Activated CD4-positive, alpha-beta T cell treated with anti-CD3 and anti-CD28 coated beads, Interleukin-2, amount 50 U/mL, for 1 hour (primary cell): ENCODE results near the gene EPPIN.
"Not testable (repeated sequence)": the region's sequence is repeated elsewhere in the genome, so short reads cannot be mapped to it uniquely, and the experiment has no call there.

Experiments
- DNase-seq: peaks from one replicate; pipeline ENCODE4 v3.0.0-alpha.2; 2020

EPPIN gene

GRCh38 chr20:45547206-45547770 is at the start of gene EPPIN:
Gene EPPIN, minus strand, starts transcription at chr20:45547401. Its CDS starts 44 bp downstream, at chr20:45547357.
- DNase-seq: no peak

DNA sequence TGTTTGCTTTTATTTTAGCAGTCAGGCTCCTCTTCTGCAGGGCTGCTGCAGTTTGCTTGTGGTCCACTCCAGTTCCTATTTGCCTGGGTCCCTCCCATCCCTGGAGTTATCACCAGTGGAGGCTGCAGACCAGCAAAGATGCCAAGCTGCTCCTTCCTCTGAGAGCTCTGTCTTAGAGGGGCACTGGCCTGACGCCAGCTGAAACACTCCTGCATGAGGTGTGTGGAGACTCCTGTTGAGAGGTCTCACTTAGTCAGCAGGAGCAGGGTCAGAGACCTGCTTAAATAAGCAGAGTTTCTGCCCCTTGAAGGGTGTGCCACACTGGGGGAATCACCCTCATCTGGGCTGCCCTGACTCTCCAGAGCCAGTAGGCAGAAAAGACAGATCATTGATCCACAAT is 48.0 kb upstream of the EPPIN start:
- DNase-seq: no peak

GRCh38 chr20:45593498-45593897 is 46.3 kb upstream of the EPPIN start:
- DNase-seq: no peak

GRCh38 chr20:45592574-45593189 is 45.5 kb upstream of the EPPIN start:
- no peak for DNase-seq

DNA sequence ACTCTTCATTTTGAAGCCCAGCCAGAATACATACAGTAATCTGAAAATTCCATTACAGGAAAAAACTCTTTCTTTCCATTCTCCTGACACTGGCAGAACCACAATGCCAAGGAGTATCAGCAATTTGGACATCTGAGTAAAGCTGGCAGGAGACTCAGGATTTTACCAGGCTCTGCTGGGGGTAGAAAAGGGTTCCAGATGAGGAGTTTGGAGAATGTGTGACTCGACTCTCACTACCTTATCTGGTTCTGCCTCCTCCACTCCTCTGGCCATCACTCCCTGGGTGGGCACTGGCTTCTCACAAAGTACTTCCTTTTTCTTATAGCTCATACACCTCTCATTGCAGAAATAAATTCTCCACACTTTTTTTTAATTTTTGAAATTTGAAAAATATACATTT is 42.5 kb upstream of the EPPIN start:
- DNase-seq: no peak

DNA sequence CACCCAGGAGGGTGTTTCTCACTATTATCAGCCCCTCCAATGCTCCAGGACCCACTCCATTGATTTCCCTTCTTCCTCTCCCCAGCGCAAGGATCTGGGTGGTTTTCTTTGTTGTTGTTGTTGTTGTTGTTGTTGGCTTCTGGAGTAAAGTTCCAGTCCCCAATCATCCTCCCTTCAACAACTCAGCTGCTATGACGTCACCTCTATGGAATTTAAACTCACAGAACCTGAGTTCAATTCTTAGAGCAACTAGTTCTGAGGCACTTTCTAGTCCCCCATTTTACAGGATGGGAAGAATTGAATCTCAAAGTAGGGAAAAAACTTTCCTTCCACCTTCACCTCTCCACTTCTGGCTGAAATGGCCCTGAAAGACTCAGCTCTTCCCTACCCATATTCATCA is 41.6 kb upstream of the EPPIN start:
- no peak for DNase-seq

- DNase-seq: not testable (repeated sequence)
These were observed 38.8 kb upstream of the EPPIN start for GRCh38 chr20:45585986-45586385.

DNA sequence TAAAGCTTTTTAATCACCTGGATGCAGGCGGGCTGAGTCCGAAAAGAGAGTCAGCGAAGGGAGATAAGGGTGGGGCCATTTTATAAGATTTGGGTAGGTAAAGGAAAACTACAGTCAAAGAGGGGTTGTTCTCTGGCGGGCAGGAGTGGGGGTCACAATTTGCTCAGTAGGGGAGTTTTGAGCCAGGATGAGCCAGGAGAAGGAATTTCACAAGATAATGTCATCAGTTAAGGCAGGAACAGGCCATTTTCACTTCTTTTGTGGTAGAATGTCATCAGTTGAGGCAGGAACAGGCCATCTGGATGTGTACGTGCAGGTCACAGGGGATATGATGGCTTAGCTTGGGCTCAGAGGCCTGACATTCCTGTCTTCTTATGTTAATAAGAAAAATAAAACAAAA is 37.1 kb upstream of the EPPIN start:
- not testable (repeated sequence) for DNase-seq

GRCh38 chr20:45583502-45583901 is 36.3 kb upstream of the EPPIN start:
- DNase-seq: no peak

- no peak for DNase-seq
These were observed 34.5 kb upstream of the EPPIN start for GRCh38 chr20:45581702-45582101.

DNA sequence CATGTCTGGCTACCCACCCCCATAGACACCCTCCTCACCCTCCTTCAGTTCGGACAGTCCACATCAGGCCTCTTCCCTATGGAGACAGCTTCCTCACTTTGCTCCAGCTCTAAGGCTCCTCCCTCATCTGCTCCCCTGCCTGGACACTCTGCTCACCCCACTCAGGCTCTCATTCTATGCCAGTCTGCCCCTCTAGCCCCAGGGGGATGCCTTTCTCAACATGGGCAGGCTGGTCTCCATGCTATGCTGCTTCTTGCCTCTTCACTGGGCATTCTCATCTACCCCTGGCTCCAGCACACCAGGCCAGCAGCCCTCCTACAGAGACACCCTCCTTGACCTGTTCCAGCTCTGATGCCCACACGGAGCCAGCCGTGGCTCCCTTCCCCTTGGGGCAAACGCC is 32.0 kb upstream of the EPPIN start, which contains the start of gene WFDC8:
WFDC8 (minus strand) TSS at position 101 of the 400 bp plus-strand sequence; CDS start at position 64, 37 bp downstream.
- DNase-seq: no peak

- DNase-seq: no peak
These were observed 31.0 kb upstream of the EPPIN start for GRCh38 chr20:45578231-45578630.

DNA sequence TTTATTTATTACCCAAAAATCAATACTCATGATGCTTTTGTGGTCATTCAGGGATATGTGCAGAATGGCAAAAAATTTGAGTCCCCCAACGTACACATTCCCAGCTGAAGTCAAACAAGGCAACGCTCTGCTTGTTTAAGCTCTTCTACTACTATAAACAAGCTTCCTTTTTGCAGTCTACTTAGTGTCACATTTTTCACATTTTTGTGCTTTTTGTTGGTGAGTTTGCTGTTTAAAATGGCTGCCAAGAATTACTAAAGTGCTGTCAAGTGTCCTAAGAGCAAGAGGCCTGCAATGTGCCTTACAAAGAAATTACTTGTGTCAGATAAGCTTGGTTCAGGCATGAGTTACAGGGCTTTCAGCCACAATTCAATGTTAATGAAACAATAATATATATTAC is 29.8 kb upstream of the EPPIN start:
- no peak for DNase-seq

GRCh38 chr20:45575931-45576330 is 28.7 kb upstream of the EPPIN start:
- DNase-seq: no peak

GRCh38 chr20:45569650-45570049 is 22.4 kb upstream of the EPPIN start:
- DNase-seq: not testable (repeated sequence)

GRCh38 chr20:45564760-45565276 is 17.6 kb upstream of the EPPIN start:
- DNase-seq: no peak

DNA sequence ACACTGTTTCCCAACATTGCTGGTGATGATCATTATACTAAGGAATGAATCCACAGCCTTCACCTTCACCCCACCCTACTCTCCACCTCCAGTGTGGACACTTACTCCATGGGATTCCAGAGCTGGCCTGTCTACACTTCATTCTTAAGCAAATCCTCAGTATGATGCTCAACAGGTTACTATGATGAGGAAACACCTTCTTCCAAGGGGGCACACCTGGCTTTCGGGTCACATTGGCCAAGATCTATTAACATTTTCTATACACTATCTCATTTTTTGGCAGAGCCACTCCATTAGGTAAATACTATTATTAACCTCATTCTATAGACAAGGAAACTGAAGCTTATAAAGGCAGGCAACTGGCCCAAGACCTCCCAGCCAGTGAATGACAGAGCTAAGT is 8.0 kb upstream of the EPPIN start:
- no peak for DNase-seq

DNA sequence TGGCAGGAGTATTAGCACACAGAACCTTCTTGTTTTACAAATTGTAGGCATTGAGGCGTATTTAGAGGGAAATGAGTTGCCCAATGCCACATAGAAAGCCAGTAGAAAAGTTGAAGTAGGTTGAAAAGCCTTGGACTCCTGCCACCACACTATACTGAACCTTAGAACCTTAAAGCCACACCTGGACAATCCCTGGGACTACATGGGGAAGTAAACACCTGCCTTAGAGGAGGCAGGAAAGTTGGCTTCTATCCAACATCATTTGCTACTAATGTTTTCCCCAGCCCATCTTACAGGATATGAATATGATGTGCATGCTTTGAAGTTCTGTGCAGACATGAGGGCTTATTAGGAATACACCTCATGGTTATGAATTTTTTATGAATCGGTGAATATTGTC is 5.3 kb upstream of the EPPIN start:
- DNase-seq: no peak

- DNase-seq: no peak
These were observed 3.6 kb upstream of the EPPIN start for GRCh38 chr20:45550765-45551164.

- no peak for DNase-seq
These were observed 1.2 kb upstream of the EPPIN start for GRCh38 chr20:45548410-45548809.

- DNase-seq: no peak
These were observed 1.3 kb downstream of the EPPIN start for GRCh38 chr20:45545754-45546453.

DNA sequence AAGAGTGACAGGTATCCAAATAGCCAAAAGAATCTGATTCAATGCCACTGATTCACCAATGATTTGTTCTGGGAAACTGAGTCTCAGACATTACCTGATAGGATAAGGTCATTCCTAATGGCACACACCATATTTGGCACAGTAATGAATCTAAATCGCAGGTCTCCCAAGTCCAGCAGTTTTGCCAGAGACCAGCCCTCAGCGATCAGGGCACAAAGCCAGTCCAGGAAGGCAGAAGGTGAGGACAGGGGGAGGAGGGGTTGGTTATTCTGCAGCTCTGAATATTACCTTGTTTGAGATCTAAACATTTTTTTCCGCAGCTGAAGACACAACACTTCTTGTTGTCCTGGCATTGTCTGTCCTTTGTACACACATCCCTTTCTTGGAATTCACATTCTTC is 1.9 kb downstream of the EPPIN start:
- DNase-seq: no peak

DNA sequence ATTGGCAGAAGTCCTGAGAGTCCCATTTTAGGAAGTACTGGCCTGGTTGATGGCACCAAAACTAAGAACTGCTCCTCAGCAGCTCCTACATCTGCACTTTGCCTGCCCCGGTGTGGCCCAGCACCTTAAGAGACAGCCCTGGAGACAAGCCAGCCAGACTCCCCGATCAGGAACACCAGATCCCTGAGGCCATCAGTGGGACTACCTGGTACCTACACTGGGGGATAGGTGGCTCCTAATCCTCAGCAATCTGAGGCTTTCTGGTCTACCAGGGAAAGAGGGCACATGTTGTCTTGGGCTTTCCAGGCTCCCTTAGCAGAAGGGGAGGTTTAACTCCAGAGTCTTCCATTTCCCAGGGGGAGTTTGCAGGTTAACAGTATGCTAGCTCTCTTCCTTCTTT is 7.8 kb downstream of the EPPIN start, which contains the start of gene WFDC6:
WFDC6 (minus strand) TSS at position 101 of the 400 bp plus-strand sequence; CDS start at position 26, 75 bp downstream.
- no peak for DNase-seq

DNA sequence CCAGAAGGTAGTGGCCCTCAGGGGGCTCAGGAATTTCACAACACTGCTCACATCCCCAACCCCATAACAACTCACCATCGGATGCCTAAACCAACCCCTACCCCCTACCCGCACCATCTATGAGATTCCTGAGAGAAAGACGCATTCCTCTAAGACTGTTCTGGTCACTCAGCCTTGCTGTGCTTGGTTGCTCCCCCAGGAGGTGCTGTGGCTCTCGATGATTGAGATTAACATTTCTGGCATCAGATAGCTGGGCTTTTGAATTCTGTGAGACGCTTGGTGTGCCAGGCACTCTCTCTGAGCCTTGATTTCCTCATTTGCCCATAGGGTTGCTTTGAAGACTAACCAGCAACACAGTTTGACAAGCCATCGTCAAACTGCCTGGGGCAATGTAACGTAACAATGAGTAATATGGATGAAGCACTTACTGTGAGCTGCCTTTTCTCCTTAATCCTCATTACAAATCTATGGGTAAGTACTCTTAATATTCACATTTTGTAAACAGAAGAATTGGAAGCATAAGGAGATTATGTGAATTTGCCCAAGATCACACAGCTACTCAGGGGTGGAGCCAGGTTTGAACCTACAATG is 8.9 kb downstream of the EPPIN start:
- no peak for DNase-seq
